Measurements from ENCODE around the gene RBMS2.
A peak's percentile ranks its signal among the peaks of the same experiment; 100 is the strongest.
"Not testable (repeated sequence)": the region's sequence is repeated elsewhere in the genome, so short reads cannot be mapped to it uniquely, and the experiment has no call there.

Gene RBMS2, protein sequence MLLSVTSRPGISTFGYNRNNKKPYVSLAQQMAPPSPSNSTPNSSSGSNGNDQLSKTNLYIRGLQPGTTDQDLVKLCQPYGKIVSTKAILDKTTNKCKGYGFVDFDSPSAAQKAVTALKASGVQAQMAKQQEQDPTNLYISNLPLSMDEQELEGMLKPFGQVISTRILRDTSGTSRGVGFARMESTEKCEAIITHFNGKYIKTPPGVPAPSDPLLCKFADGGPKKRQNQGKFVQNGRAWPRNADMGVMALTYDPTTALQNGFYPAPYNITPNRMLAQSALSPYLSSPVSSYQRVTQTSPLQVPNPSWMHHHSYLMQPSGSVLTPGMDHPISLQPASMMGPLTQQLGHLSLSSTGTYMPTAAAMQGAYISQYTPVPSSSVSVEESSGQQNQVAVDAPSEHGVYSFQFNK

GRCh38 chr12:56521590-56522371, at the start of gene RBMS2:
RBMS2 (plus strand) TSS chr12:56521820; CDS start chr12:56522024, 204 bp downstream.
- in situ Hi-C loops (cut with HindIII; ENCODE audit: low pct_unique_long_range_greater_than_20kb, low sequenced_read_pairs), result no loop called here
- peak; percentile 51 to 95 for DNase-seq (ENCODE audit: low read depth in 1 of 2, low spot score in 1 of 2)

DNA sequence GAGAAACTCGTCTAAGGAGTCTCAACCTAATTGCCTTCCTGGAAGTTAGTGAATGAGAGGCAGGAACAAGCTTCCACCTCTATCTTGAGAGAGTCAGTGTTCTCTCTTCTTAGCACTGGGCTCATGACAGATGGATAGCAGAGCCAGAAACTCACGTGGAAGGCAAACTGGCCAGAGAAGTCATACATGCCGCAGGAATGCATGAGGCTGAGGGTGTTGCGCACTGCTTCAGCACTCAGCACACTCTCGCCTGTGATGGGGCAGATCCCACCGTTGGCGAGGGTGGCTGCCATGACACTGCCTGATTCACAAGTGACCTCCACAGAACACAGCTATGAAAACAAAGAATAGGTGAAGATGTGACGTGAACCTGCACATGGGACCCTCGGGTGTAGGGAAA, 47.2 kb upstream of the RBMS2 start:
- no peak for DNase-seq (ENCODE audit: low read depth in 1 of 2, low spot score in 1 of 2)
- TF ChIP-seq JUND (IDR thresholded peaks at IDR 0.05; ENCODE audit: low read depth), result no peak
- in situ Hi-C loops (cut with HindIII; ENCODE audit: low pct_unique_long_range_greater_than_20kb, low sequenced_read_pairs), result no loop called here

More at GRCh38 chr12:56521590-56522371, at the start of gene RBMS2:
- TF ChIP-seq JUND (IDR thresholded peaks at IDR 0.05; ENCODE audit: low read depth), result no peak

- DNase-seq (ENCODE audit: low read depth in 1 of 2, low spot score in 1 of 2), result no peak
- in situ Hi-C loops (cut with HindIII; ENCODE audit: low pct_unique_long_range_greater_than_20kb, low sequenced_read_pairs), result no loop called here
- TF ChIP-seq JUND (IDR thresholded peaks at IDR 0.05; ENCODE audit: low read depth), result no peak
Measured at GRCh38 chr12:56476143-56476542, 45.5 kb upstream of the RBMS2 start.

- TF ChIP-seq JUND (IDR thresholded peaks at IDR 0.05; ENCODE audit: low read depth), result no peak
- in situ Hi-C loops (cut with HindIII; ENCODE audit: low pct_unique_long_range_greater_than_20kb, low sequenced_read_pairs), result no loop called here
- DNase-seq (ENCODE audit: low read depth in 1 of 2, low spot score in 1 of 2), result no peak
Measured at GRCh38 chr12:56476972-56477432, 44.6 kb upstream of the RBMS2 start.

DNA sequence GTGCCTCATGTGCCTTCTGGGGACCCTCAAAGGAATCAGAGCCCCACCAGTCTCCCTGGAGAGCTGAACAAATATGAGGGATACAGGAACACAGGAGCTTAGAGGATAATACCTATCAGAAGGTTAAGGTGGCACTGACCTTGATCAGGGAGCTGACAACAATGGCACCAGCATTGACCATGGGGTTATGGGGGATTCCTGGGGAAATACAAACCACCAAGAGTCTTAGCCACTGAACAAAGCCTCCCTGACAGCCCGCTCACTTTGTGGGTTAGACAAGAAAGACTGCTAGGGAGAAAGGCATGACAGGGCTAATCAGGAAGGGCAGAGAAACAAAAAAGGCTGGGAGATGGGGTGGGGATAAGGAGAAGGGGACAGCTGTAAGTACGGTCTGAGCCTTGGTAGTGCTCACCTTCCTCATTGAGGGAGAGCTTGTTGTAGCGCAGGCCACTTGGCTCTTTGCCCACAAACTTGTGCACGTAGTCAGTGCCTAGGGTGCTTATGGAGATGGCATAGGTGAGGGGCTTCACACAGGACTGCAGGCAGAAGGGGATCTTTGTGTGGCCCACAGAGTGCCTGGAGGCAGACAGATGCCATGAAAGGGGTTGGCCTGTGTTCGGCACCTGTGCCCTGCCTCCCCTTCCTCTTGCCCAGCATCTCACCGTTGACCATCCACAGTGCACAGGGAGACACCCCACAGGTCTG, 43.9 kb upstream of the RBMS2 start:
- in situ Hi-C loops (cut with HindIII; ENCODE audit: low pct_unique_long_range_greater_than_20kb, low sequenced_read_pairs), result no loop called here

DNA sequence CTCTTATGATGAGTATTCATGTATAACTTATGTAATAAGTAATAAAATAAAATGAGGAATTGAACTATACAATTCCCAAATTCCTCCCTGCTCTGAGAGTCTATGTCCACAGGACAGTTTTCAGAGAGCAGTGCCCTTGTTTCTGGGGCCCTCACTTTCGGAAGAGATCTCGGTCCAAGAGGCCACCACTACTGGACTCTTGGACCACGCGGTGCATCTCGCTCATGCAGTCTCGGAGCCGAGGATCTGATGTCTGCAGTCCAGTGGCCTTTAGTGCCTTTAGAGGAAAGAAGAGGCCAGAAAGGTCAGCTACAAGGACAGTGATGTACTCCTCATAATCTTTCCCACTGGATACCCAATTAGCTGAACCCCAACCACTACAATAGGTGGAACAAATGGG, 42.0 kb upstream of the RBMS2 start:
- DNase-seq (ENCODE audit: low read depth in 1 of 2, low spot score in 1 of 2), result no peak
- no peak for TF ChIP-seq JUND (IDR thresholded peaks at IDR 0.05; ENCODE audit: low read depth)
- in situ Hi-C loops (cut with HindIII; ENCODE audit: low pct_unique_long_range_greater_than_20kb, low sequenced_read_pairs), result no loop called here

More for the DNA sequence above, 43.9 kb upstream of the RBMS2 start:
- DNase-seq (ENCODE audit: low read depth in 1 of 2, low spot score in 1 of 2), result no peak
- TF ChIP-seq JUND (IDR thresholded peaks at IDR 0.05; ENCODE audit: low read depth), result no peak

DNA sequence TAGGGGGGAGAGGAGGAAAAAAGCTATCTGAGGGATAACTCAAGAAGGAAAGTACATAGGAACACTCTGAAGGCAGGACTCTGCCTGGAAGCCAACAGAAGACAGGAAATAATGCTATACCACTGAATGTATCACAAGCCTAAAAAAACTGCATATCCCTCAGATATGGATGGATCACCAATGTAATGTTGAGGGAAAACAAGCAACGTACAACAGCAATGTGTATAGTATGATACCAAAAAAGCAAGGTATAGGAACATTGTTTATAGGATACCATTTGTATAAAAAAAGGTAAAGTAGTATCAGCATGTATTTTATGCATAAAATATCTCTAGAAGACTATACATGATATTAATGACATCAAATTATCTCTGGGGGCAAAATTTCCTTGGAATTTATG, 37.1 kb upstream of the RBMS2 start:
- in situ Hi-C loops (cut with HindIII; ENCODE audit: low pct_unique_long_range_greater_than_20kb, low sequenced_read_pairs), result no loop called here
- TF ChIP-seq JUND (IDR thresholded peaks at IDR 0.05; ENCODE audit: low read depth), result no peak
- no peak for DNase-seq (ENCODE audit: low read depth in 1 of 2, low spot score in 1 of 2)

GRCh38 chr12:56486694-56487093, 34.9 kb upstream of the RBMS2 start:
- TF ChIP-seq JUND (IDR thresholded peaks at IDR 0.05; ENCODE audit: low read depth), result no peak

DNA sequence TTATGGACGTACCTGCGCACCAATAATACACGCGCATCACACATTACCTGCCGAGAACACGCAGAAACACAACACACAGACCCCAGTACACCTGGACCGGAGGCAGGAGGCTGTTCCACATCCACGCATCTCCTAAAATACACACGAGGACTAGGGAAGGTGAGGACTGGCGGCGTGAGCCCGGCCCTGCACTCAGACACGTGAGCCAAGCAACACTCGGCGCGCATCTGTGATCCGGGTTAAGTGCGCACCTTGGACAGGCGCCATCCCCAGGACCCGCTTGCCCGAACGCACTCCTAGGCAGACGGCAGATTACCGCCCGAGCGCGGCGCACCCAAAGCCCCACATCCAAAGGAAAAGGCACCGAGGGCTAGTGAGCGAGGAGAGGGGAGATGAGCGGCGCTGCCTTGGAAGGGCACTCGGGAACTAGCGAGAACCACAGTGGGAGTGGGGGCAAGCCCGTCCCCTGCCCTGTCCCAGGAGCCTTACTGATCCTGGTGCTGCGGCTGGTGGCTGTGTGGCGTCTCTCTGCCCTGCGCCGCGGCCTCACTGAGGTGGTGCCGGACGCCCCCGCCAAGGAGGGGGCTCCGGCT, 34.1 kb upstream of the RBMS2 start:
- DNase-seq (ENCODE audit: low read depth in 1 of 2, low spot score in 1 of 2), result peak in 1 of 2 experiments; percentile 59
- in situ Hi-C loops (cut with HindIII; ENCODE audit: low pct_unique_long_range_greater_than_20kb, low sequenced_read_pairs), result no loop called here
- no peak for TF ChIP-seq JUND (IDR thresholded peaks at IDR 0.05; ENCODE audit: low read depth)

More at GRCh38 chr12:56486694-56487093, 34.9 kb upstream of the RBMS2 start:
- DNase-seq (ENCODE audit: low read depth in 1 of 2, low spot score in 1 of 2), result no peak
- in situ Hi-C loops (cut with HindIII; ENCODE audit: low pct_unique_long_range_greater_than_20kb, low sequenced_read_pairs), result no loop called here

- no peak for TF ChIP-seq JUND (IDR thresholded peaks at IDR 0.05; ENCODE audit: low read depth)
- in situ Hi-C loops (cut with HindIII; ENCODE audit: low pct_unique_long_range_greater_than_20kb, low sequenced_read_pairs), result no loop called here
- peak; percentile 95 to 98 for DNase-seq (ENCODE audit: low read depth in 1 of 2, low spot score in 1 of 2)
Measured at GRCh38 chr12:56488041-56488955, 33.3 kb upstream of the RBMS2 start, which contains the start of gene GLS2. GLS2 (minus strand) TSS chr12:56488161; CDS start chr12:56488118, 43 bp downstream.

GRCh38 chr12:56490360-56490759, 31.3 kb upstream of the RBMS2 start:
- no peak for TF ChIP-seq JUND (IDR thresholded peaks at IDR 0.05; ENCODE audit: low read depth)
- in situ Hi-C loops (cut with HindIII; ENCODE audit: low pct_unique_long_range_greater_than_20kb, low sequenced_read_pairs), result no loop called here
- no peak for DNase-seq (ENCODE audit: low read depth in 1 of 2, low spot score in 1 of 2)

DNA sequence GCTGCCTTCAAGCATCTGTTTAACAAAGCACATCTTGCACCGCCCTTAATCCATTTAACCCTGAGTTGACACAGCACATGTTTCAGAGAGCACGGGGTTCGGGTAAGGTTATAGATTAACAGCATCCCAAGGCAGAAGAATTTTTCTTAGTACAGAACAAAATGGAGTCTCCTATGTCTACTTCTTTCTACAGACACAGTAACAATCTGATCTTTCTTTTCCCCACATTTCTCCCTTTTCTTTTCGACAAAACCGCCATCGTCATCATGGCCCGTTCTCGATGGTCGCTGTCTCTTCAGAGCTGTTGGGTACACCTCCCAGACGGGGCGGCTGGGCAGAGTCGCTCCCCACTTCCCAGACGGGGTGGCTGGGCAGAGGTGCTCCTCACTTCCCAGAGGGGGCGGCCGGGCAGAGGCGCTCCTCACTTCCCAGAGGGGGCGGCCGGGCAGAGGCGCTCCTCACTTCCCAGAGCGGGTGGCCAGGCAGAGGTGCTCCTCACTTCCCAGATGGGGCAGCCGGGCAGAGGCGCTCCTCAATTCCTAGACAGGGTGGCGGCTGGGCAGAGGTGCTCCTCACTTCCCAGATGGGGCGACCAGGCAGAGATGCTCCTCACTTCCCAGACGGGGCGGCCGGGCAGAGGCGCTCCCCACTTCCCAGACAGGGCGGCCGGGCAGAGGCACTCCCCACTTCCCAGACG, 28.1 kb upstream of the RBMS2 start:
- in situ Hi-C loops (cut with HindIII; ENCODE audit: low pct_unique_long_range_greater_than_20kb, low sequenced_read_pairs); DNase-seq (ENCODE audit: low read depth in 1 of 2, low spot score in 1 of 2): not testable (repeated sequence)

DNA sequence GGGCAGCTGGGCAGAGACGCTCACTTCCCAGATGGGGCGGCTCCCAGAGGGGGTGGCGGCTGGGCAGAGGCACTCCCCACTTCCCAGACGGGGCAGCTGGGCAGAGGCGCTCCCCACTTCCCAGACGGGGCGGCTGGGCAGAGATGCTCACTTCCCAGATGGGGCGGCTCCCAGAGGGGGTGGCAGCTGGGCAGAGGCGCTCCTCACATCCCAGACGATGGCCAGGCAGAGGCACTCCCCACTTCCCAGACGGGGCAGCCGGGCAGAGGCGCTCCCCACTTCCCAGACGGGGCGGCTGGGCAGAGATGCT, 27.6 kb upstream of the RBMS2 start:
- in situ Hi-C loops (cut with HindIII; ENCODE audit: low pct_unique_long_range_greater_than_20kb, low sequenced_read_pairs); DNase-seq (ENCODE audit: low read depth in 1 of 2, low spot score in 1 of 2): not testable (repeated sequence)

DNA sequence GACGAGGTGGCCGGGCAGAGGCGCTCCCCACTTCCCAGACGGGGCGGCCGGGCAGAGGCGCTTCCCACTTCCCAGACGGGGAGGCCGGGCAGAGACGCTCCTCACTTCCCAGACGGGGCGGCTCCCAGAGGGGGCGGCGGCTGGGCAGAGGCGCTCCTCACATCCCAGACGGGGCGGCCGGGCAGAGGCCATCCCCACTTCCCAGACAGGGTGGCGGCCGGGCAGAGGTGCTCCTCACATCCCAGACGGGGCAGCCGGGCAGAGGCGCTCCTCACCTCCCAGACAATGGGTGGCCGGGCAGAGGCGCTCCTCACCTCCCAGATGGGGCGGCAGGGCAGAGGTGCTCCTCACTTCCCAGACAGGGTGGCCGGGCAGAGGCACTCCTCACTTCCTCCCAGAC, 27.1 kb upstream of the RBMS2 start:
- in situ Hi-C loops (cut with HindIII; ENCODE audit: low pct_unique_long_range_greater_than_20kb, low sequenced_read_pairs); DNase-seq (ENCODE audit: low read depth in 1 of 2, low spot score in 1 of 2): not testable (repeated sequence)

GRCh38 chr12:56496704-56497103, 24.9 kb upstream of the RBMS2 start:
- in situ Hi-C loops (cut with HindIII; ENCODE audit: low pct_unique_long_range_greater_than_20kb, low sequenced_read_pairs), result not testable (repeated sequence)
- DNase-seq (ENCODE audit: low read depth in 1 of 2, low spot score in 1 of 2), result peak in 1 of 2 experiments; percentile 52
